ENCODE data around the gene PRKG1.
A peak's percentile ranks its signal among the peaks of the same experiment; 100 is the strongest.

PRKG1 gene

GRCh38 chr10:51077074-51077473, 2.8 kb downstream of the PRKG1 start:
- no peak for DNase-seq

DNA sequence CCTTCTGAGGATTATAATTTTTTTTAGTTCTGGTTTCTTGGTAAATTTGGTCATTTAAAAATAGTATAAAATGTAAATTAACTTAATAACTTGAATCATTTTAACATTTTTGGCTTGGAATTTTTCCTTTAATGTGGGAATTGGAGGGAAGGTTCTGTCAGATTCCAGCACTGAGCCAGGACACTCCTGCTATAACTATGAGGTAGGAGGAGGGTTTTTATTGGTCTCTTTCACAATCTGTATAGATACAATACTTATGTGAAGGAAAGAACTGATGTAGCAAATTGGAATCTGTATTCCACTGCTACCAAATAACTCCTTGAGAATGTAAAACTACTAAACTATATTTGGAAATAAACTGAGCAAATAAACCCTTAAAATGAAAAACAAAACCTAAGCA, 3.2 kb downstream of the PRKG1 start:
- no peak for DNase-seq

- DNase-seq = no peak
Observed at GRCh38 chr10:51079331-51079730, 5.0 kb downstream of the PRKG1 start.

GRCh38 chr10:51079766-51080165, 5.5 kb downstream of the PRKG1 start:
- no peak for DNase-seq

- DNase-seq = peak in 1 of 2 experiments; percentile 1
Observed at GRCh38 chr10:51080311-51081006, 6.2 kb downstream of the PRKG1 start.

GRCh38 chr10:51082857-51083256, 8.6 kb downstream of the PRKG1 start:
- no peak for DNase-seq

DNA sequence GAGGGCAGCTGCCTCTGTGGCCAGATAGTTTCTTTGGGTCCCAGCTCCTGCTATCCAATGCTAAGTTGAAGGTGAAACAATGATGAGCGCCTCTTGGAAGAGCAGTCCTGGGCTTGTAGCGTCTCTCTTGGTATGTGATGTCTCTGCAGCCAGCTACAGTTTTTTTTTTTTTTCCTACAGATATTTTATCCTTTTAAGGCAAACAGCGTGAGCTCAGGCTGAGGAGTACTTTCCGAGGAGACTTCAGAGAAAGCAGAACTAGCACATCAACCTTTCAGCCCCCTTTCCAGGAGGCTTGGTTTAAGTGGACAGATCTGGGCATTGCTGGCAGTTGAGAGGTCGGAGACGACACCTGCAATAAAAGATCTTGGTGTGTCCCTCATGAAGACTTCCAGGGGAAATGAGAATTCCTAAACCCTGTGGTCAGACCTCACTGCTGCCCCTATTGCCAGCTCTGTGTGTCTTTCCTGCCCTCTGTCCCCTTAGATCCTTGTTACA, 9.1 kb downstream of the PRKG1 start:
- DNase-seq = no peak

GRCh38 chr10:51085204-51085603, 10.9 kb downstream of the PRKG1 start:
- no peak for DNase-seq

GRCh38 chr10:51086710-51087109, 12.4 kb downstream of the PRKG1 start:
- DNase-seq = no peak

DNA sequence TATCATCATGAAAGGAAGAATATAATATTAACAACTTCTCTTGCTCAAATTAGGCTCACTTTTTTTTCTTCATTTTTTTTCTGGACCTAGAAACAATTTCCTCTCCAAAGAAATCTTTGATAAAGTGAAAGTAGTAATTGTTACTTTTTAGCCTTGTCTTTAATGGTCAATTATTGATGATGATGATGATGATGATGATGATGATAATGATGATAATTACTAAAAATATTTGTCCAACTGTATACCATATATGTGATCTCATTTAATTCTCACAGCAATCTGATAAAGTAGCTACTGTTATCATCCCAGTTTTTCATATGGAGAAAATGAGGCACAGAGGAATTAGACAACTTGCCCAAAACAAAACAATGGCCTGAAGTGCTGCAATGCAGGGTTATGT, 12.8 kb downstream of the PRKG1 start:
- no peak for DNase-seq

DNA sequence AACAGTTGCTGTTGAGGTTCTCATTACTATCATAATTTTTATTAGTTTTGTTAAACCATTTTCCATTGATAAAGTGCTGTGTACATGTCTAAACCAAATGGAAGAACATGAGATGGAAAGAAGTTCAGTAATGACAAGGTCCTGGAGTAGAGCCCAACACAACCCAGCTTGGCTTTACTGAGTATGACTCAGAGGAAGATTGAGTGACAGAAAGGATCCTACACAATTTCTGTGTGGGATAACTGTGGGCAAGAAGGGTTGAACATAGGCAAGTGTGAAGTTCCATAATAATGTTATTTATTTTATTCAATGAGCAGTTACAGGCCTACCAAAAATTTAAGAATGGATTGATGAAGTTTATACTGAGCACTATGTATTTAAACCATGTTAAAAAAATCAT, 15.9 kb downstream of the PRKG1 start:
- DNase-seq = no peak

GRCh38 chr10:51092402-51092801, 18.1 kb downstream of the PRKG1 start:
- DNase-seq = no peak

GRCh38 chr10:51095444-51095843, 21.2 kb downstream of the PRKG1 start:
- no peak for DNase-seq

DNA sequence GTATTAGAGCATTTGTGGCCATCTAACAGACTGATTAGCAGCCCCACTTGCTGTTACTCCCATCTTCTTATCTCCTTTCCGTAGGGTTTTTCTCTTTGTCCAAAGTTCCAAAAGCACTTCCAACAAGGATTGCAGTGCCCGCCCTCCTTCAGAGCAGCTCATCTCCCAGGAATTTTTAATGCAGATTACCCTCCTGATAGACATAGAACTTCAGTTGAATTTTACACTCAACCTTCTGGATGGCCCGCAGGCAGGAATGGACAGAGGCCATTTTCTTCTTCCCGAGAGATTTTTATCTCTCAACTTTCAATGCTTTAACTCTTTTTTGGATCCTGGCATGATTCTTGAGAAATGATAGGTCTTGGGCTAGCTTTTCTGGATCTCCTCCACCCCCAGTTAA, 23.3 kb downstream of the PRKG1 start:
- DNase-seq = no peak

- DNase-seq = no peak
Observed at GRCh38 chr10:51100221-51100620, 25.9 kb downstream of the PRKG1 start.

DNA sequence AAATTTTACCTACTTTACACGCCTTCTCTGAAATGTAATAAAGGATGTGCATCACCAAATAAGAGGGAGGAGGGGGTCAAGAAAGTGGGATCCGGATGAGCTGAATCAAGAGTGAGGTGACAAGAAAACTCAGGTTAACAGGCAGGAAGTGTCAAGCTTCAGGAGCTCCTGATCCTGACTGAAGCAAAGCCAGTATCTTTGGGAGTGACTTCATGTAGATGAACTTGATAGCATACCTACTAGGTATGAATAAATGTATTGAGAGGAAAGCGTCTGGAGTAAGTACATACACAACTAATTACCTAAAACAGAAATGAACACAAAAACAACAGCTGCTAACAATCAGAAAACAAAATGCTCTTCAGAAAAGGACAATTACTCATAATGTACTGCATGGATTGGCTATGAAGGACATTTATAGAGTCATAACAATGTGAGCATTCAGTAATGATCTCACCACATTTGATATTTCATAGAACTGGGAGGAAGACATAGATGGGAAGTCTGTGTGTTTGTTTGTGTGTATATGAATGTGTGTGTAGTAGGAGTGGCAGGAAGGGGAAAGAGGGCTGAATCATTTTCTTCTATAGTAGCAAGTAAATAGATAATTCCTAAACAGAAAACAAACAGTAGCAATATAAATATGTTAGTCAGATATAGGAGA, 29.4 kb downstream of the PRKG1 start:
- DNase-seq = no peak

DNA sequence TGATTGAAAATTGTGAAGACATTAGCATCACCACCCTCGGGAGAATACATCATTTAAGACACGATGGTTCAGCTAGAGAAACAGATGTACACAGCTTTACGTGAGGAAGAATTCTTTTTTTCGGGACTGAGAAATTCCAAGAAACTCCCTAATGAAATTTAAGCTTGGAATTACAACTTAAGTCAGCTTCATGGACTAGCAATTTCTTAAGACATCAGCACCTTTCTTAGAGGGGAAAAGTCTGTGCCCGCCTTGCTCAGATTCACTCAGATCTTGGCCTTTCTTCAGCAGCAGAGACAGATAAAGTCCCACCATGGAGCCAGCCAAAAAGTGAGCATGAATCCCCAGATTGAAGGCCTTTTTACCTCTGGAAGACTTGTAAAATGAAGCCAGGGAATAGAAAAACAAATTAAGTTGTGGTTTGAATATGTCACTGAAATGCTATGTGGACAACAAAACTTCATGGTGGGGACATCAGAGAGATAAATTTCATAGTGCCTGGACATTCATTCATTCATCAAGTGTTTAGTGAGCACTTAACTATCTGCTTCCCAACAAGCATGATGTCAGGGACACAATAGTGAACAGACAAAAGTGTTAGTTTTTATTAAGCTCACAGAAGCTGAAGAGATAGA, 32.1 kb downstream of the PRKG1 start:
- DNase-seq = no peak

DNA sequence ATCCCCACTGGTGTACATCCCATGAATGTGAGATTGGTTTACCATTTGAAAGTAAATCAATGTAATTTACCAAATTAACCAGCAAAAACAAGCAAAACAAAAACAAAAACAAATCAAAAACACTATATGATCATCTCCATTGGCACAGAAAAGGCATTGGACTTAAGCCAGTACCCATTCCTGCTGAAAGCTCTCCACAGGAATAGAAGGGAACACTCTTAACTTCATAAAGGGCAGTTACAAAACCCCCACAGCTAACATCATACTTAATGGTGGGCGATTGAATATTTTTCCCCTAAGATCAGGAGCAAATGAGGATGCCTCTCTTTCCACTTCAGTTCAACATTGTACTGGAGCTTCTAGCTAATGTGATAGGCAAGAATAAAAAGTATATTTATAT, 34.1 kb downstream of the PRKG1 start:
- no peak for DNase-seq

- no peak for DNase-seq
Observed at GRCh38 chr10:51109801-51110533, 35.7 kb downstream of the PRKG1 start.

GRCh38 chr10:51112013-51112412, 37.7 kb downstream of the PRKG1 start:
- no peak for DNase-seq

DNA sequence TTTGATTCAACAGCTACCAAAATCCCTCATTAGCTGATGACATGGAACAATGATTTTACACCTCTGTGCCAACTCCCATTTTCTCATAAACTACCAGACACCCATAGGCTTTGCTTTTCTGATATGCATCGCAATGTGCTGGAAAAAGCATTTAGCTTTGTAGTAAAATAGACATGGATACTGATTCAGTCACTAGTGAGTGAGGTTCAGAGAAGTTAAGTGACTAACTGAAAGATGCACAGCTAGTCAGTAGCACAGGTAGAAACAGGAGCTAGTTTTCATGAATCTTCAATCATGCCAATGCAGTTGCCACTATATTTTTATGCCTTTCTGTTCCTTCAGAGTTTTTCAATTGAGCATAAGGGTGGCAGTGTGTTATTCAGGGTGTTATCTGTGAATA, 38.7 kb downstream of the PRKG1 start:
- DNase-seq = no peak

GRCh38 chr10:51117053-51117660, 42.9 kb downstream of the PRKG1 start:
- DNase-seq = no peak

DNA sequence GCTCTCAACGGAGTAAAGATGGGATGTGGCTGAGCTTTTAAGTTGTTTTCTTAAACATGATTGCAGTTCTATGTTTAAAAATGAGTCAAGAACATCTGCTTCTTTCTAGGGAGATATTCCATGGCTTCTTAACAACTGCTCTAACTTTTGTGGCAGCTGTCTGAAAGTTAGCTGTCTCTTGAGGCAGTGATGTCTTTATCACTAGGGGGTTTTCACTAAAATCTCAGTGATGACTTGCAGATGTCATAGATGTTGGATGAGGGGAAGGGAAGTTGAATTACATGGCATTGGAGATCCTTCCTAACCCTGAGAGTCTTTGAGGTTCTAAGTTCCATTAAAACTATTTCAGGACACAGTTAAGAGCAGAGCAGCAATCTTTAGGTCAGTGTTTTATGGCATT, 43.5 kb downstream of the PRKG1 start:
- no peak for DNase-seq

All from NCI-H524 (cell line).